SKM-1 treated with dmso at 0.1 percent for 144 hours (cell line): Measurements from ENCODE around the gene GFY.

Experiments
- DNase-seq: peaks from one replicate; lab custom pipeline; 2025; ENCODE audit not compliant: unreplicated experiment; lab: John Stamatoyannopoulos, UW

The GFY gene

GRCh38 chr19:49428547-49429451 lies 3.6 kb downstream of the GFY start:
- no peak for DNase-seq

- DNase-seq, result no peak
Observed at GRCh38 chr19:49430172-49430677, 5.0 kb downstream of the GFY start.

- DNase-seq, result no peak
Observed at GRCh38 chr19:49430678-49431329, 5.6 kb downstream of the GFY start.

- no peak for DNase-seq
Observed at GRCh38 chr19:49431330-49431749, 6.2 kb downstream of the GFY start.

- DNase-seq, result no peak
Observed at GRCh38 chr19:49432141-49433073, 7.2 kb downstream of the GFY start.

- no peak for DNase-seq
Observed at GRCh38 chr19:49433240-49433901, 8.2 kb downstream of the GFY start.

GRCh38 chr19:49434907-49435583 lies 9.9 kb downstream of the GFY start:
- no peak for DNase-seq

- DNase-seq, result no peak
Observed at GRCh38 chr19:49435670-49436069, 10.5 kb downstream of the GFY start.

- DNase-seq, result no peak
Observed at GRCh38 chr19:49436381-49437017, 11.3 kb downstream of the GFY start.

GRCh38 chr19:49437231-49437630 lies 12.0 kb downstream of the GFY start:
- no peak for DNase-seq

GRCh38 chr19:49438261-49438660 lies 13.1 kb downstream of the GFY start:
- no peak for DNase-seq

GRCh38 chr19:49439836-49440235 lies 14.6 kb downstream of the GFY start:
- no peak for DNase-seq

GRCh38 chr19:49440439-49441209 lies 15.4 kb downstream of the GFY start:
- no peak for DNase-seq

- DNase-seq, result no peak
Observed at GRCh38 chr19:49441210-49441959, 16.2 kb downstream of the GFY start, which contains the start of gene SLC17A7. Gene SLC17A7 (minus strand): TSS chr19:49441527. CDS start chr19:49441379, 148 bp downstream.

GRCh38 chr19:49441960-49442350 lies 16.8 kb downstream of the GFY start:
- DNase-seq, result no peak

GRCh38 chr19:49442354-49442753 lies 17.2 kb downstream of the GFY start:
- no peak for DNase-seq

- no peak for DNase-seq
Observed at GRCh38 chr19:49442771-49443365, 17.7 kb downstream of the GFY start.
